GM19239 (cell line): ENCODE data around the gene SRSF2.
"Not testable (repeated sequence)": the region's sequence is repeated elsewhere in the genome, so short reads cannot be mapped to it uniquely, and the experiment has no call there.

ENCODE experiments used
- DNase-seq: peaks from one replicate; pipeline ENCODE4 v3.0.0; 2011; ENCODE audit warnings: low spot score; ENCODE audit not compliant: insufficient read length
- FAIRE-seq: peaks from 2 replicates; lab custom pipeline; 2011; peaks lifted over from hg19 to GRCh38; lab: Jason Lieb, UNC

Gene SRSF2

GRCh38 chr17:76722977-76723376, 14.2 kb downstream of the SRSF2 start:
- DNase-seq, FAIRE-seq: not testable (repeated sequence)

DNA sequence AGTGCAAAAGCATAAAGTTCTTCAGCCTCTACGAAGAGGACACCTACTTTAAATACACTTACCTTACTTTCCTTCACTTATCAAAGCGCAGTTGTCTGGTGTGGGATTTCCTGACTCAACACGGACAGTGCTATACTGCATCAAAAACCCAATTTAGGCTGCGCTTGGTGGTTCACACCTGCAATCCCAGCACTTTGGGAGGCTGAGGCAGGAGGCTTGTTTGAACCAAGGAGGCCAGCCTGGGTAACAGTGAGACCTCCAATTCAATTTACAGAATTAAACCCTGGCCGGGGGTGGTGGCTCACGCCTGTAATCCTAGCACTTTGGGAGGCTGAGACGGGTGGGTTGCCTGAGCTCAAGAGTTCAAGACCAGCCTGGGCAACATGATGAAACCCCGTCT, 14.9 kb downstream of the SRSF2 start:
- FAIRE-seq (no peak), DNase-seq (no peak)

DNA sequence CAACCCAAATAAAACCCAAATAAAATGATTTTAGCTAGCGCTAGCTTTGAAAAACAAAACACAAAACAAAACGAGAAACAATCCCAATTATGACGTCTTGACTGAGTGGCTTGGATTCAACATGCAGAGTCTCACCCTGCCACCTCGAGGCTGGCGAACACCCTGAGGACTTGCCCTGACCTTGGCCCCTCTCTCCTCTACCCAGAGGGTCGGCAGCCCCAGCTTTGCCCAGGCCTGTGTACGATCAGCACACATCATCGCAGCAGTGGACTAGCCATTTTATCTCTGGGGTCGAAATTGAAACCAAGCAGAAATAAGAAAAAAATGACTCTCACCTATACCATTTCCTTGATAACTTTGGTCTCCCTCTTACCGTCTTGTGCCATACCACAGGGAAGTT, 15.7 kb downstream of the SRSF2 start:
- no peak for DNase-seq
- FAIRE-seq: no peak

- no peak for DNase-seq
- no peak for FAIRE-seq
Measured at GRCh38 chr17:76720941-76721340, 16.2 kb downstream of the SRSF2 start.

GRCh38 chr17:76720211-76720610, 16.9 kb downstream of the SRSF2 start:
- FAIRE-seq: no peak
- DNase-seq: no peak

- DNase-seq (no peak), FAIRE-seq (no peak)
Measured at GRCh38 chr17:76718516-76718915, 18.6 kb downstream of the SRSF2 start.

DNA sequence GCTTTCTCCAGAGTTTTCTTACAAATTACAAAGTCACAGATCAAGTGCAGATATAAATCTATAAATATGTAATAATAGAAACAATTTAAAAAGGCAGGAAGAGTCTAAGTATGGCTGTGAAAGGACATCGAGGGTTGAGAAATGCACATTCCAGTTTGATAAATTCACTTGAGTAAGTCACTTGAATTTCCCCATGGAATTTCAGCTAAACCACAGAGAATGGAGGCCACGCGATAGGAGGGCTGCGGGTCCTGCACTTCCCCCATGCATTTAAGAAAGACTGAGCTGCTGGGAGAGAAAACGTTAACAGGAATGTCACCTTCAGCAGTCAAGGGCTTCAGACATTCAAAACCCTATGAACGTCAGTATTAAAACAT, 20.3 kb downstream of the SRSF2 start:
- DNase-seq (no peak), FAIRE-seq (no peak)

GRCh38 chr17:76716146-76716838, 20.8 kb downstream of the SRSF2 start:
- DNase-seq: no peak
- FAIRE-seq: no peak

DNA sequence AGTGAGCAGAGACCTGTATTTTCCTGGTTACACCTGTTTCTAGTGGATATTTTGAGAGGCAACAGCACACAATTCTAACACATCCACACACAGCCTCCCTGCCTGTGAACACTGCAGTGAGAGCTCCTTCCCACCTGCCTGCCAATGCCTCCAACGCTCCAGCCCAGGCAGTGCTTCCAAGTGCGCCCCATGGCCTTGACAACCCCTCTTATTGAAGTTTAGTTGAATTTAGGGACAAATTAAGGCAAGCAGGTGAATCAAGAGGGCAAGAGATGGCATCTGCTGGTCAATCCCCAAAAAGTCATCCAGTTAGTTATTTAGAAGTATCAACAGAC, 21.7 kb downstream of the SRSF2 start:
- FAIRE-seq (no peak), DNase-seq (no peak)

DNA sequence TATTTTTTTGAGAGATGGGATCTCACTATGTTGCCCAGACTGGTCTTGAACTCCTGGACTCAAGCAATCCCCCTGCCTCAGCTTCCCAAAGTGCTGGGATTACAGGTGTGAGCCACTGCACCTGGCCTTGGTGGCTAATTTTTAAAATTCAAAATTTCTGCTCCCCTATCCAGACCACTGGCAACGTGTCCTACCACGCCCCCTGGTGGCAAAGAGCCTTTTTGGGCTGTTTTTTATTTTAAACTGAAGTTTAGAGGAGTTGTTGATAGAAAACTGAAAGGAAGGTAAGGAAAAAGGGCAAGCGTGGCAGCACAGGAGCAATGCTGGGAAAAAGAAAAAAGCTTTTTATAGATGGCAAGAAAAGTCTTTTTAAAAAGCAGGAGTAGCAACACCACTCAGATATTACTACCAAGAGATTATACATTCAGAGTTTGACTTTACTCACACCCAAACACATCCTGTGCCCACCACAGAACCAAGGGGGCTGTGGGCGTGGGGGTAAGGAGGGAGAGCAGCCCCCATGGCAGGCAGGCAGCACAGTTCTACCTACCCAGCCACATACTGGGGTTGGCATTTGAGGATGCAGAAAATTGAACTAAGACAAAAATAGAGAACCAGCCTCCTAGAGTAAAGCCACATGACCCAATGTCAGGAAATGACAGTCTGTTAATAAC, 22.2 kb downstream of the SRSF2 start:
- FAIRE-seq: peak; percentile 78
- DNase-seq: no peak

DNA sequence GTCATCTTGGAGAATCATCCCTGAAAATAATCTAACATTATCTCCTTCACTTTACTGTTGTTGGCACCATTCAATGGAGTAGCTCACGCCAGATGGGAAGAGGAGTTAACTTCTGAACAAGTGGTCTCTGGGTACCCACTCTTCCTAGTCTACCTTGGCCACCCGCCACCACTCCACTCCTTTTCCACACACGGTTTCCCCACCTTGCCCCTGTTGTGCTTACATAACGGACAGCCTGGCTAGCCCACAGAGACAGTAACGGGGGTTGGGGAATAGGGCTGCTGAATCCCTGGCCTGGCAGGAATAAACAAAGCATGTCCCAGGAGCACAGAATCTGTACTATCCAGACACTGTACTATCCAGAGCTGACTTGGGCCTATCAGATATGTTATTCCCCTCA, 22.8 kb downstream of the SRSF2 start:
- no peak for DNase-seq
- FAIRE-seq: no peak

DNA sequence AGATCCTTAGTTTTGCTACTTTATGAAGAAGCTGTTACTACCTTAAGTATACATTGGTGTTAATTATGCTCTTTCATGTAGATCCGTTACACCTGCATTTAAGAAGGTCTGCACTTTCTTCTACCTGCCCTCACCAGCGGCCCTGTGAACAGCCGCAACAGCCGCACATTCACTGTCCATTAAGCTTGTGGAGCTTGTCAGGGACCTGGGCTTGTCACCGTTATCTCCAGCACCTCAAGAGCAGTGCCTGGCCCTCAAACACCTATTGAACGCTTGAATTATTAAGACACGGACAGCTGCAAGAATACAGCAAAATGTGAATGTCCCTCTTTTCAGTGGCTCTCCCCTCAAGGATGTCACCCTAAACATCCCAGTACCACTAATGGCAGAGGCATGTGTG, 23.4 kb downstream of the SRSF2 start:
- no peak for FAIRE-seq

DNA sequence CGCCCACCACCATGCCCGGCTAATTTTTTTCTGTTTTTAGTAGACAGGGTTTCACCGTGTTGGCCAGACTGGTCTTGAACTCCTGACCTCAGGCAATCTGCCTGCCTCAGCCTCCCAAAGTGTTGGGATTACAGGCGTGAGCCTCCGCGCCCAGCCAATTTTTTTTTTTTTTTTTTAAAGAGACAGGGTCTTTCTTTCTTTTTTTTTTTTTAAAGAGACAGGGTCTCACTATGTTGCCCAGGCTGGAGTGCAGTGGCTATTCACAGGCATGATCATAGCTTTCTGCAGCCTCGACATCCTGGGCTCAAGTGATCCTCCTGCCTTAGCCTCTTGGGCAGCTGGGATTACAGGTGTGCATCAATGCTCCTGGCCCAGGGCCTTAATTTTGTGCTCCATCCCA, 24.8 kb downstream of the SRSF2 start:
- not testable (repeated sequence) for FAIRE-seq, DNase-seq

More for the DNA sequence above, 23.4 kb downstream of the SRSF2 start:
- DNase-seq: no peak

- FAIRE-seq (no peak), DNase-seq (peak; percentile 67)
Measured at GRCh38 chr17:76710863-76711611, 26.1 kb downstream of the SRSF2 start, which contains the start of gene MXRA7. Gene MXRA7 (minus strand): TSS chr17:76710965. CDS start chr17:76710946, 19 bp downstream.

GRCh38 chr17:76709951-76710862, 26.9 kb downstream of the SRSF2 start:
- not testable (repeated sequence) for DNase-seq, FAIRE-seq

DNA sequence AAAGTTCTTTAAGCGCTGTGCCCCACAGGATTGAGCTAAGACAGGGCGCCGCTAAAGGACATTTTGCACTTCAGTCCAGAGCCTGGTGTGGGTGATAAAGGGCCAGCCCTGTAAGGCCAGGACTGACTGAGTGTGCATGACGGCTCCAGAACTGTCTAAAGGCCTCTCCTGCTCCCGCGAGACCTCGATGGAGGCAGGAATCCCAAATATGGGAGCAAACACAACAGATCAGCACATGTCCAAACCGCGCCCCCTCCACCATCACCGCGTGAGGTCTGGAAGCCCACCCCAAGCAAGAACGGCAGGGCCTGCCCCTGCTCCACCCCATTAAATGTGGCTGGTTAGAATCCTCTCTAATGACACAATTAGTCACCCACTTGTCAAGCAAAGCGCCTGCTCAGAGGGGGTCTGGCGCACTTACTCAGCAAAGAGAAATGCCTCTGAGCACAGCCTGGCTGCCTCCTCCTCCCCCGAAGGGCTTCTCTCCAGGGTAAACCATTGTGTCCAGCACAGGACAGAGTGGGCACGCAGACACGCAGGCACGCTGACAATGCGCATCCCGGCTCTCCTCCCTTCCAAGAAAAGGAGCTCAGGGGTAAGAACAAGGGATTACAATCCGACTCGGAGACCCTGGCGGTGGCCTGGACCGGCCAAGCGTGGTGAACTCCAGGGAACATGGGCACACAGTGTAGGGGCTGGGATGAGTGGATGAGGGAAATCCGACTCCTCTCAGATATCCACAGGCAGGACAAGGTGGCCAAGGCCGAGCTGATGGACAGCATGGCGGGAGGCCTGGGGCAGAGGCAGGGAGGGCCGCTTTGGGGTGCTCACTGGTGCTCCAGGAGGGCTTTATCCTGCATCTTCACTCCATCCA, 27.8 kb downstream of the SRSF2 start:
- DNase-seq: no peak
- no peak for FAIRE-seq

DNA sequence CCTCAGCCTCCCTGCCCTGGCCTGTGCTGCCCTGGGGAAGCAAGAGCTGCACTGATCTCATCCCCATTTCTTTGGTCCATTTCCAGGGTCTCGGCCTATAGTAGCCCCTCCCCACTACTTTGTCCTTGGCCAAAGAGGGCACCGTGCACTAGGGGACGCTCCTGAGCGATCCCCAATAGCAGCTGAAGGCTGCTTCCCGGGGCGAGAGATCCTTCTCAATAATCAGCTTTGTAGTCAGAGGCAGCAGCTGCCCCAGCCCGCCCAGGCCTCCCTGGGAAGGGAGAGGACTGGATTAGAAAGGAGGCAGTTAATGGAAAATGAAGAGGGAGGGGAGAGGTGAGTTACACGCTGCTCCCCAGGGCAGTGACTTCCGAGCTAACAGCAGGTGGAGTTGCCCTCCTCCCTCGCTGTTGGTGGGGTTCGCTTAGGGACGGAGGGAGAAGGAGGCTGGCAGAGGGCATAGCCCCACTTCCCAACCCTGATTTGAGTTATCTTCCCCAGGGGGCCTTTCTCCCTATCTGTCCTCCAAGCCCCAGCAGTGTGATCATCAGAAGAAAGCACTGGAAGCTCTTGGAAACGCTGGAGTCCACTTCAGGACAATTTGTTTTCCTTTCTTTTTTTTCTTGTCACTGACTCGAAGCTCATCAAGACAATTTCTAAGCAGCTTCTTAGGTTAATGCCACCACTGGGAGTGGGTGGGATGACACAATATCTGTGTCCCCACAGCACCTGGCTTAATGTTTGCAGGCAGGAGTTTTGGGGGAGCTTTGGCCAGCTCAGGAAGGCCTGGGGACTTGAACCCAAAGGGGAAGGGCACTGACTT, 28.9 kb downstream of the SRSF2 start:
- no peak for FAIRE-seq
- DNase-seq: no peak

GRCh38 chr17:76706817-76707216, 30.3 kb downstream of the SRSF2 start:
- FAIRE-seq: no peak
- no peak for DNase-seq
